Retinal pigment epithelial cell (primary cell): ENCODE data around the gene PIP5KL1.

Source experiments
- DNase-seq: peaks from one replicate; pipeline ENCODE4 v3.0.0-alpha.2; 2010; ENCODE audit warnings: low read depth
- H3K4me3 ChIP-seq: 2 replicates; pipeline ENCODE4 v1.5.1; 2011; ENCODE audit warnings: mild to moderate bottlenecking, low read length, control low read depth, moderate library complexity
- CTCF ChIP-seq: conservative IDR thresholded peaks from 2 replicates; pipeline ENCODE4 v1.5.1; 2011; ENCODE audit warnings: low read depth, low read length, control low read depth, inconsistent platforms

PIP5KL1 gene

GRCh38 chr9:127972236-127972871 lies 41.8 kb upstream of the PIP5KL1 start:
- TF ChIP-seq CTCF = no peak
- H3K4me3 ChIP-seq = no peak overlapping the region
- DNase-seq = no peak

- TF ChIP-seq CTCF = no peak
- no peak overlapping the region for H3K4me3 ChIP-seq
- no peak for DNase-seq
These were observed 41.0 kb upstream of the PIP5KL1 start for GRCh38 chr9:127971357-127972235.

GRCh38 chr9:127970401-127971313 lies 40.1 kb upstream of the PIP5KL1 start:
- no peak overlapping the region for H3K4me3 ChIP-seq
- DNase-seq = no peak
- TF ChIP-seq CTCF = no peak

- H3K4me3 ChIP-seq = no peak overlapping the region
- TF ChIP-seq CTCF = no peak
- peak; percentile 85 for DNase-seq
These were observed 38.3 kb upstream of the PIP5KL1 start for GRCh38 chr9:127968700-127969383.

GRCh38 chr9:127968042-127968441 lies 37.5 kb upstream of the PIP5KL1 start:
- peak; percentile 11 for TF ChIP-seq CTCF
- H3K4me3 ChIP-seq = no peak overlapping the region

GRCh38 chr9:127967151-127967809 lies 36.7 kb upstream of the PIP5KL1 start:
- TF ChIP-seq CTCF = no peak
- no peak for DNase-seq
- H3K4me3 ChIP-seq = no peak overlapping the region

More at GRCh38 chr9:127968042-127968441, 37.5 kb upstream of the PIP5KL1 start:
- DNase-seq = no peak
